ENCODE measurements around the gene PARD3. TPM values are rescaled to one million over a fixed set of nuclear protein-coding genes. Genes with fewer than 3 reads are reported as not detected.

Gene PARD3
- total RNA-seq, 2 donors from 2014 or later: 59.6 to 74.6 TPM

GRCh38 chr10:34323192-34323591 is 491.9 kb downstream of the PARD3 start:
- Histone ChIP-seq H3K36me3 (ENCODE audit: control insufficient read depth, insufficient read depth, low read length) (peaks cover 24% of the 10 kb centered on the region), H3K9ac (ENCODE audit: extremely low read depth, low read length, poor library complexity, severe bottlenecking) (no peak overlapping the region), H3K9me3 (ENCODE audit: control insufficient read depth, low read length) (no peaks in the 10 kb centered on the region), H3K27me3 (ENCODE audit: control insufficient read depth, insufficient read depth, low read length, poor library complexity, severe bottlenecking) (no peaks in the 10 kb centered on the region), H3K4me1 (ENCODE audit: control insufficient read depth, insufficient read depth, low read length) (no peaks in the 10 kb centered on the region), H3K4me3 (ENCODE audit: low read length) (no peak overlapping the region), H3K27ac (ENCODE audit: low read depth, low read length) (no peak overlapping the region)
- Mint-ChIP-seq H3K4me1 (peaks cover 16% of the 10 kb centered on the region), H3K27ac (no peak overlapping the region), H3K36me3 (ENCODE audit: low read depth) (peaks cover 28% of the 10 kb centered on the region), H3K27me3 (ENCODE audit: insufficient read depth) (no peaks in the 10 kb centered on the region), H3K9me3 (no peaks in the 10 kb centered on the region), H3K4me3 (no peak overlapping the region)
- whole genome bisulfite sequencing, 2 experiments (ENCODE audit: insufficient coverage in 1 of 2, insufficient read length in 1 of 2): 92 to 100% methylated on average over 1 of the region's 1 CpG
- no peak for TF ChIP-seq CTCF (conservative IDR thresholded peaks at IDR 0.05)
- DNase-seq: no peak

GRCh38 chr10:34320265-34320664 is 494.8 kb downstream of the PARD3 start:
- Histone ChIP-seq H3K27ac (ENCODE audit: low read depth, low read length) (no peak overlapping the region), H3K4me3 (ENCODE audit: low read length) (no peak overlapping the region), H3K36me3 (ENCODE audit: control insufficient read depth, insufficient read depth, low read length) (peaks cover 31% of the 10 kb centered on the region), H3K27me3 (ENCODE audit: control insufficient read depth, insufficient read depth, low read length, poor library complexity, severe bottlenecking) (no peaks in the 10 kb centered on the region), H3K4me1 (ENCODE audit: control insufficient read depth, insufficient read depth, low read length) (peaks cover 3% of the 10 kb centered on the region), H3K9me3 (ENCODE audit: control insufficient read depth, low read length) (no peaks in the 10 kb centered on the region), H3K9ac (ENCODE audit: extremely low read depth, low read length, poor library complexity, severe bottlenecking) (no peak overlapping the region)
- Mint-ChIP-seq H3K27me3 (ENCODE audit: insufficient read depth) (no peaks in the 10 kb centered on the region), H3K27ac (no peak overlapping the region), H3K4me1 (peaks cover 26% of the 10 kb centered on the region), H3K36me3 (ENCODE audit: low read depth) (peaks cover 21% of the 10 kb centered on the region), H3K4me3 (no peak overlapping the region), H3K9me3 (no peaks in the 10 kb centered on the region)
- DNase-seq: no peak
- WGBS, 2 experiments (ENCODE audit: insufficient coverage in 1 of 2, insufficient read length in 1 of 2): 96 to 100% methylated on average over 2 to 4 of the region's 4 CpGs
- no peak for TF ChIP-seq CTCF (conservative IDR thresholded peaks at IDR 0.05)

GRCh38 chr10:34319197-34319846 is 495.8 kb downstream of the PARD3 start:
- H3K36me3 ChIP-seq (ENCODE audit: control insufficient read depth, insufficient read depth, low read length): peaks cover 27% of the 10 kb centered on the region
- H3K27me3 Mint-ChIP-seq (ENCODE audit: insufficient read depth): no peaks in the 10 kb centered on the region
- H3K4me1 Mint-ChIP-seq: peaks cover 26% of the 10 kb centered on the region

More at GRCh38 chr10:34319197-34319846, 495.8 kb downstream of the PARD3 start:
- Histone ChIP-seq H3K9ac (ENCODE audit: extremely low read depth, low read length, poor library complexity, severe bottlenecking) (no peak overlapping the region), H3K27ac (ENCODE audit: low read depth, low read length) (no peak overlapping the region), H3K4me1 (ENCODE audit: control insufficient read depth, insufficient read depth, low read length) (peaks cover 3% of the 10 kb centered on the region), H3K9me3 (ENCODE audit: control insufficient read depth, low read length) (no peaks in the 10 kb centered on the region), H3K4me3 (ENCODE audit: low read length) (no peak overlapping the region), H3K27me3 (ENCODE audit: control insufficient read depth, insufficient read depth, low read length, poor library complexity, severe bottlenecking) (no peaks in the 10 kb centered on the region)
- H3K27ac Mint-ChIP-seq: no peak overlapping the region
- WGBS, 2 experiments (ENCODE audit: insufficient coverage in 1 of 2, insufficient read length in 1 of 2): 97 to 100% methylated on average over 4 to 6 of the region's 6 CpGs
- H3K4me3 Mint-ChIP-seq: no peak overlapping the region
- H3K36me3 Mint-ChIP-seq (ENCODE audit: low read depth): peaks cover 12% of the 10 kb centered on the region
- H3K9me3 Mint-ChIP-seq: no peaks in the 10 kb centered on the region
- TF ChIP-seq CTCF (conservative IDR thresholded peaks at IDR 0.05): no peak
- no peak for DNase-seq

All from endodermal cell (in vitro differentiated cells).